ENCODE results near the gene CNGA1. TPM values are rescaled to one million over a fixed set of nuclear protein-coding genes. Genes with fewer than 3 reads are reported as not detected.
"Not testable (repeated sequence)": the region's sequence is repeated elsewhere in the genome, so short reads cannot be mapped to it uniquely, and the experiment has no call there.

Gene CNGA1
- total RNA-seq, 2 experiments from 2014 or later: 0.38 TPM; not detected in 1

- POLR2A ChIA-PET: not testable (repeated sequence)
- CTCF ChIA-PET: interaction anchor here (0.6 kb wide), 1 partner anchor 175 kb away, joined by 6 read pairs; no protein-coding TSS in a partner anchor
Measured at GRCh38 chr4:47922436-47923260, 93.8 kb downstream of the CNGA1 start.

GRCh38 chr4:47917163-47917562 is 99.3 kb downstream of the CNGA1 start:
- POLR2A ChIA-PET, CTCF ChIA-PET: not testable (repeated sequence)

GRCh38 chr4:47915378-47915777 is 101.1 kb downstream of the CNGA1 start:
- ChIA-PET CTCF (no interaction called here), POLR2A (no interaction called here)

GRCh38 chr4:47914926-47915237 is 101.6 kb downstream of the CNGA1 start:
- CTCF ChIA-PET: no interaction called here
- POLR2A ChIA-PET: interaction anchor here (0.5 to 0.6 kb wide), 2 partner anchors 78 to 430 kb away, joined by 3 read pairs; no protein-coding TSS in a partner anchor

GRCh38 chr4:47914220-47914925 is 102.1 kb downstream of the CNGA1 start, which contains the start of gene NFXL1:
NFXL1 (minus strand) TSS chr4:47914583; CDS start chr4:47914203, 380 bp downstream.
- ChIA-PET CTCF (no interaction called here), POLR2A (interaction anchor here (0.5 to 0.6 kb wide), 3 partner anchors 77 to 431 kb away, joined by 3 read pairs; no protein-coding TSS in a partner anchor)

DNA sequence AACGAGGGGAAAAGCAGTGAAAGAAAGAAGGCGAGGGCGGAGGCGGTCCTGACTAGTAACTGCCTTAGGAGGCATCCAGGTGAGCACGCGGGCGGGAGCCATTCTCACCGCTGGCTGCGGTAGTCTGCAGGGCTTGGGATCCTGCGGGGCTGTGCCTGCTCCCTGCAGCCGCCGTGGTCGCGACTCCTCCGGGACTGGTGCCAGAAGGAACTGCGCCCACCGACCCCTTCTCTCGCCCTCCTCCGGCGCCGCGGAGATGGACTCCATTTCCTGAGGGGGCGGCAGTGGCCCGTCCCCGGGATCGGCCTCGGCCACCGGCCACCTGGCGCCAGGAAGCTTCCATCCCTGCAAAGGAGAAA is 102.6 kb downstream of the CNGA1 start:
- ChIA-PET CTCF (no interaction called here), POLR2A (interaction anchor here (0.6 kb wide), 1 partner anchor 76 kb away, joined by 3 read pairs; no protein-coding TSS in a partner anchor)

DNA sequence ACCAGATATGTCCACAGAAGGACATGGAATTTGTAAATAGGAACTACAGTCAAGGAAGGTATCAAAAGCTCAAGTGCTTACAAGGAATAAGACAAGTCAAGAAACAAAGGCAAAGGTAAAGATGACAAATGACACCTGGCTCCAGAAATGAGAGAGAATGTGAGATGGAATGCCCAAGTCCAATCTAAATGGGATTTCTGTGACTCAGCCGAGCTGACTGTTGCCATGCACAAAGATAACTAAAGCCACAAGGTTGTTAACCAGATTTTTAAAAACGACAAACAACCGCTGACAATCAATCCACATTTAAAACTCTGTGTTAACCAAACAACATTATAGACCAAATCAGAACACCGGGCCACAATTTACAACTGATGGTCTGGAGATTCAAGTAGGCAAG is 103.2 kb downstream of the CNGA1 start:
- CTCF ChIA-PET: no interaction called here
- POLR2A ChIA-PET: interaction anchor here (0.6 kb wide), 1 partner anchor 76 kb away, joined by 3 read pairs; no protein-coding TSS in a partner anchor

DNA sequence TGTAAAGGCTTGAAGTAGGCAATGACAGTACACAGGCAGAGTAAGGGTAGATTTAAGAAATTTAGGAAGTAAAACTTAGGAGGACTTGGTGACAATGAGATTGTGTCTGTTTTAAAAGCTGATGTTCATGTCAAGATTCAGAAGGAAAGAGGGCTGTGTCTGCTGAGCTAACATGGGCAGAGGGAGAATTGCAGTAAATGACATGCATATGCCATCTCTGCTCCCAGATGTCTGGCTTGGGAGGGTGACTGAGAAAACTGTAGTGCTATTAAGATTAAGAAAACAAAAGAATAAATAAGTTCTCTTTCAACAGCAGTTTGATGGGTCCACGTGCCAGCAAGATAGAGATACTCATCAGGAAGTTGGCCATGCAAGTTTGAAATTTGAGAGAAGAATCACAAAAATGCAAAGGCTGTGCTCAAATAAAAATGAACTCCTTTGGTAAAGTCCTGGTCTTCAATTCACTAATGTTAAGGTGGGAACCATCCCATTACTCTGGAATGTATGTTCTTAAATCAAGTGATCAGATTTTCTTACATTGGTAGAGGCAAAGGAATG is 109.3 kb downstream of the CNGA1 start:
- ChIA-PET CTCF (no interaction called here), POLR2A (no interaction called here)

DNA sequence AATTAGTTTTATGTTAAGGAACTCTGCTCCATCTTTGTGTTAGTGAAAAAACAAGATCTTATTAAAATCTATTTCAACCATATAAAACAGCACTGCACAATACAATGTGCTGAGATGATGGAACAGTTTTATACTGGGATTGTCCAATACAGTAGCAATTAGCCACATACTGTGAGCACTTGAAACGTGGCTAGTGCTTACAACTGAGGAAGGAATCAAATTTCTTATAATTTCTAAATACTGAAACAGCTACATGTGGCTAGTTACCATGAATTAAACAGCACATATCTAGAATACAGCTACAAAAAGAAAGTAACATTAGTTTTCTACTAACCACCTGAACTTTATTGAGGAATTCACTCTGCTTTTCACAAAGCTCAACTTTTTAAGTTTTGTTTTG is 116.8 kb downstream of the CNGA1 start:
- CTCF ChIA-PET: no interaction called here
- POLR2A ChIA-PET: no interaction called here

DNA sequence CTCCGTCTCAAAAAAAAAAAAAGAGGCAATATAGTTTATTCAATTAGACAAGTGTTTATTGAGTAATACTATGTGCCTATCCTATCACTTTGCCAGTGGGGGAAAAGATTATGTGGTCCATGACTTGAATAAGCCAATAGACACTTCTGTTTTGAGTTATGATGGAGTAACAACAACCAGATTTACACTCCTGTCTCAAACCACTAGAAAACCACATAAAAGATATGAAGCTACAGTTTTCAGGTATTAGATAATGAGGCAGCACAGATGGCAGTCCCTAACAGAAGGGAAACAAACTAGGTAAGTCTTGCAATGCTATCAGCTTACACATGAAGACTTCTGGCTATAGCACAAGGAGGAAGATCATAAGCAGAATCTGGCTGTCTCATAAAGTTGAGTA is 124.6 kb downstream of the CNGA1 start:
- POLR2A ChIA-PET: no interaction called here
- CTCF ChIA-PET: no interaction called here

Other genes with a start within 250 kb of the CNGA1 start
- gene CORIN, start 178.6 kb downstream of the CNGA1 start, total RNA-seq: under 1 TPM in 1 of 2 experiments, not detected in 1; 0.10 TPM
- gene NFXL1, start 102.1 kb downstream of the CNGA1 start, total RNA-seq: 10 to 100 TPM; 11.1 to 12.5 TPM
- 1 to 10 TPM in 1 of 2 experiments, under 1 TPM in 1; 0.82 to 1.2 TPM for gene NIPAL1, start 91 bp upstream of the CNGA1 start, total RNA-seq
- 1 to 10 TPM; 6.4 to 7.3 TPM for gene TXK, start 117.6 kb upstream of the CNGA1 start, total RNA-seq